ENCODE measurements around the gene ASCL3. TPM values are rescaled to one million over a fixed set of nuclear protein-coding genes. Genes with fewer than 3 reads are reported as not detected.

The ASCL3 gene
- total RNA-seq, 1 donor from 2014 or later = not detected

Small RNA genes within 50 kb of the gene (small RNA-seq; reads per million reads assigned to genes)
- gene RF00019 (ENCODE audit: low replicate concordance) = not detected

Other genes starting within 250 kb of the ASCL3 start
- 19.7 TPM for gene AKIP1, start 31.8 kb downstream of the ASCL3 start, total RNA-seq
- 0.25 TPM for gene C11orf16, start 10.1 kb downstream of the ASCL3 start, total RNA-seq
- 38.6 TPM for gene TMEM9B, start 21.4 kb upstream of the ASCL3 start, total RNA-seq
- 16.7 TPM for gene NRIP3, start 61.0 kb upstream of the ASCL3 start, total RNA-seq
- gene SCUBE2, start 148.6 kb upstream of the ASCL3 start, total RNA-seq = 3.9 TPM

Measured in temporal lobe (tissue), 2 donors.